Fibroblast of skin of left quadriceps (primary cell): Measurements from ENCODE around the gene SLC9A8.

Source experiments
- DNase-seq, 2 experiments: peaks; one replicate each; pipeline ENCODE4 v3.0.0-alpha.2; 2013; ENCODE audit warnings: low read depth in 2 of 2

The SLC9A8 gene

DNA sequence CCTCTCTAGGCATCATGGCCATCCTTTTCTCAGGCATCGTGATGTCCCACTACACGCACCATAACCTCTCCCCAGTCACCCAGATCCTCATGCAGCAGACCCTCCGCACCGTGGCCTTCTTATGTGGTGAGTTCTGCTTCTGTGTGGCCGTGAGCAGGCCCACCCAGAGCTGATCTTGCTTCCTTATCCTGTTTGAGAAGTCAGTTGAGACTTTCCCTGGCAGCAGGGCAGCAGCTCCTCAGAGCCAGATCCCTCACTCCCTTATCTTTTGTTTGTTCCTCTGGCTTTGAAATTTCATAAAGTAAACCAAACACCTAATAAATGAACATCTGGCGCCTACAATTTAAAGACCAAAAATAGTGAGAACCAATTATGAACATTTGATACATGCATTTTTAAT is 62.1 kb downstream of the SLC9A8 start:
- DNase-seq: no peak

- DNase-seq: no peak
These were observed 64.8 kb downstream of the SLC9A8 start for GRCh38 chr20:49877386-49877921.

DNA sequence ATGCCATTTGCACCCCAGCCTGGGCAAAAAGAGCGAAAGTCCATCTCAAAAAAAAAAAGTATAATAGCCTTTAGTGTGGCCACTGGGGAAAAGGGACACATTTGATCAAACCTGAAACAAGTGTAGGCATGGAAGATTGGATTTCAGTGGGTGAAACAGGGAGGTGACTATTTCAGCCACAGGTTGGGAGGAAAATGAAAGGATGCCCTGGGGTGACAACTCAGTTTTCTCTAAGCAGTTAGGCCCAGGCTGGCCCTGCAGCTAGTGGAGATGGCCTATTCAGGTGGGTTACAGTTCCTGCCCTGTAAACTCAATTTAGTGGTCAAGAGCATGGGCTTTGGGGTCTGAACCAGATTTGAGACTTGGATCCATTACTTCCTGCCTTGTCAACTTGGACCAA is 66.3 kb downstream of the SLC9A8 start:
- no peak for DNase-seq

DNA sequence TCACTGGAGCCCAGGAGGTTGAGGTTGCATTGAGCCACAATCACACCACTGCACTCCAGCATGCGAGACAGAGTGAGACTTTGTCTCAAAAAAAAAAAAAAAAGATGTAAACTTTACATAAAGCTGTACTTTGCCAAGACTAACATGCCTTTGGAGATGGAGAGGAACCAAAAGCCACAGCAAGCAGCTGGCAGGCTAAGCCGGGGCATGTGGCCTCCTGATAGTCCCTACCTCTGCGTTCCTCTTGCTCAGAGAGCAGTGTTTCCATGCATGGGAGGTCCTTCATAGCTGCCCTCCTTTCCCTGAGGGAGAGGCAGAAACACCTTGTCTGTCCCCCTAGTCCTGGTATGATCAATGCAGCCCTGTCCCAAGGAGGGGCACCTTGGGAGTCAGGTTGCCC is 67.5 kb downstream of the SLC9A8 start:
- no peak for DNase-seq

- no peak for DNase-seq
These were observed 68.3 kb downstream of the SLC9A8 start for GRCh38 chr20:49880724-49881445.

- DNase-seq: no peak
These were observed 69.7 kb downstream of the SLC9A8 start for GRCh38 chr20:49882171-49882970.

DNA sequence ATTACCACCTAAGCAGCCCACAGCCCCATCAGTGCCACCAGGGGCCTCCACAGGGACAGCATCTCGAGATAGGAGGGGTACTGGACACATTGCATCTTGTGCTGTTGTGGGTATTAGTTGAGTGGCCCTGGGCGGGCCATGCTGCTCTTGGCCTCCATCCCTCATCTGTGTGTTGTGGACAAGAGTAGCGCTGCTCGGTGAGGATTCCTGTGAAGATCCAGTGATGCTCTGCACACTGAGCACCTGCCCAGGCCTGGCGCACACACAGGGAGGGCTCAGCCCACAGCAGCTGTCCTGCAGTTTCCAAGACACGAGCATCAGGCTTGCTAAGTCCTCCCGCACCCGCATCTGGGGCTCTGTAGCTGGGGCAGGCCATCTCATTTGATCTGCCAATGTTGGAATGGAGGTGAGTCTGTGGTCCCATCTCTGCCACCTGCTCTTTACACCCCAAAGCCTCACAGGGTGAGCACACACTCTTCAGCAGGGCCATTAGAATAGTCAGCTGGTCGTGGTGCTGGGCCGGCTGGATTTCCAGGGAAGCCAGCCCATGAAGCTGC is 70.7 kb downstream of the SLC9A8 start:
- DNase-seq: no peak

DNA sequence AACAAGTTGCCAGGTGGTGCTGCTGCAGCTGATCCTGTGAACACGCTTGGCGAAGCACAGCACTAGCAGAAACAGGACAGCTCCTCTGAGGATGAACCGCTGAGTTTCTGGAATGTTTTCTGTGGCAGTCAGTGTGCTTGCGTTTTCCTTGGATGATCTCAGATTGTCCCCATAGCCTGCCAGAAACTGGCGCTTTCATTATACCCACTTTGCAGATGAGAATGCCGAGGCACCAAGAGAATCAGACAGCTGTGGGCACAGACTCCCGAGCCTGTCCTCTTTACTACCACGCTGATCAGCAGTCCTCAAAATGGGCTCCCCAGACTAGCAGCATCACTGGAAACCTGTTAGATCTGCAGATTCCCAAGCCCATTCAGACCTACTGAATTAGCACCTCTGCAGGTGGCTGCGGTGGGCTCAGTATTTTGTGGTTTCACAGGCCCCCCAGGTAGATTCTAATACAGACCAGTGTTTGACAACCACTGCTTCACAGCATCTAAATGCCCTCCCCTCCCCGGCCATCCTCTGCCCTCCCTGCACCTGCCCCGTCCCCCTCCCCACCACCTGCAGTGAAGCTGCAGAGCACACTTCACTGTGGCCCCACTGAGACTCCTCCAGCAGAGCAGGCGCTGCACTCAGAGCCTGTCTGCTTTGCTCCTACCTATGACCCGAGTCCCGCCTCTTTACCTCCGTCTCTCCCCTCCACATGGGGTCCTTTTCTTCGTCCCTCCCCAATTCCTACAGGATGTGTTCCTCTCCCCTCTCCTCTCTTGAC is 73.1 kb downstream of the SLC9A8 start:
- no peak for DNase-seq

DNA sequence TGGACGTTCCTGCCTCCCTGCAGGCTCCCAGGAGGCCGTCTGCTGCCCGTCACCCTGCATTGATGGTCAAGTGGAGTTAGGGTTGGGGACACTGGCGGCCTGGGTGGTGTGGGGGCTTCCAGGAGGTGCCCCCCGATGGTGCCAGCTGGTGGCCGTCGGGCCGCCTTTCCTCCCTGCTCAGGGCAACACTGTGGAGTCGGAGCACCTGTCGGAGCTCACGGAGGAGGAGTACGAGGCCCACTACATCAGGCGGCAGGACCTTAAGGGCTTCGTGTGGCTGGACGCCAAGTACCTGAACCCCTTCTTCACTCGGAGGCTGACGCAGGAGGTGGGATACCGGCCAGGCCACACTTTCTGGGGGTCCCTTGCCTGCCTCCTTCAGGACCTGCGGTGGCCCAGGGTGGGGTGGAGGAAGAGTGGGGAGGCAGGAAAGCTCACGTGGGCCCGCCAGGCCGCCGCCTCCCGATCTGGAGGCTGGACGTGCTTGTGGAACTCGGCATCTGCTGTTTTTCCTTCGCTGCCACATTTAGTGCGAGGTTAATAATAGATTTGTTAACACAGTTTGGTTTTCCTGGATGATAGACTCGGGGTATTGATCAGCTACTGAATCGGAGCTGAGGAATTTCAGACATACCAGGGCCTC is 74.1 kb downstream of the SLC9A8 start:
- no peak for DNase-seq

GRCh38 chr20:49887251-49888211 is 74.9 kb downstream of the SLC9A8 start:
- DNase-seq: no peak

DNA sequence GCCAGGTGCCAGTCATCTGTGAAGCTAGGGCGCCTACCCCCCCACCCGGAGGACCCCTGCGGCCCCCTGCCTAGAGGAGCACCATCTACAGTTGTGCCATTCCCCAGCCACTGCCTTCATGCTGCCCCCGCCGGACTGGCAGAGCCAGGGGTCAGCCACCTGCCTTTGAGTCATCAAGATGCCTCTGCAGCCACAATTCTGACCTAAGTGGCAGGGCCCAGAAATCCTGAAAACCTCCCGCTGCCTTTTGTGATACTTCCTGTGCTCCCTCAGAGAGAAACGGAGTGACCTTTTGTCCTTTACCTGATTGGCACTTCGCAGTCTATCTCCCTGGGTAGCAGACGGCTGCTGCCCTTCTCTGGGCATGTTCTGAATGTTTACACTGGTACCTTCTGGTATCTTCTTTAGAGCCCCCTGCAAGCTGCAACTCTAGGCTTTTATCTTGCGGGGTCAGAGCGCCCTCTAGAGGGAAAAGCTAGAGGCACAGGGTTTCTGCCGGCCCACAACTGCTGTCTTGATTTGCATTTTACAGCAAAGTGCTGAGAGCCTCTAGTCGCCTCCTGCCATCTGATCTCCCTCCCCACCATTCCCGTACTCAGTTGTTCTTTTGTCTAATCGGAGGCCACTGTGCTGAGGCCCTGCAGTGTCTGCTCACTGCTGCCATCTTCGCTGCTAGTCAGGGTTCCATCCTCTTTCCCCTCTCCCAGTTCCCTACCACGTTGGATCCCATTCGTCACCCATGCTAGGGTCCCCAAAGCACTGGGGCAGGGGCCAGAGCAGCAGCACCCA is 75.8 kb downstream of the SLC9A8 start:
- DNase-seq: no peak

GRCh38 chr20:49889001-49889934 is 76.6 kb downstream of the SLC9A8 start:
- DNase-seq: no peak

- DNase-seq: no peak
These were observed 77.3 kb downstream of the SLC9A8 start for GRCh38 chr20:49889935-49890333.

GRCh38 chr20:49890471-49891361 is 78.1 kb downstream of the SLC9A8 start:
- no peak for DNase-seq

GRCh38 chr20:49891476-49892110 is 79.0 kb downstream of the SLC9A8 start:
- DNase-seq: peak in 1 of 2 experiments; percentile 5

DNA sequence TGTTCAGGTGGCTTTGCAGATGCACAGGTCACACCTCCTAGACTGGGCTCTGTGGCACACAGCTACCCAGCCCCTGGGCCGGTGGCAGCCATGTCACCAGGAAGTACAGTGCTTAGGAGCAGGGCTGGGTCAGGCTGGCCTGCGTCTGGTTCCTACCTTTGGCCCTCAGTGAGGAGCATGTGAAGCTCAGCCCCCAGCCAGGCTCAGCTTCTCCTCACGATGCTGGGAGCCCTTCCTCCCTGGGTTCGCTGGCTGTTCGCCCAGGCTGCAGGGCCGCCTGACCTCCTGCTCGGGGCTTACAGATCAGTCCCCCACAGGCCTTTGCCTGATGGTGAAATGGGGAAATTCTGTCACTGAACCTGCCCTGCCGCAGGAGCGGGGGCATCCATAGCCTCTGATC is 79.6 kb downstream of the SLC9A8 start:
- no peak for DNase-seq

DNA sequence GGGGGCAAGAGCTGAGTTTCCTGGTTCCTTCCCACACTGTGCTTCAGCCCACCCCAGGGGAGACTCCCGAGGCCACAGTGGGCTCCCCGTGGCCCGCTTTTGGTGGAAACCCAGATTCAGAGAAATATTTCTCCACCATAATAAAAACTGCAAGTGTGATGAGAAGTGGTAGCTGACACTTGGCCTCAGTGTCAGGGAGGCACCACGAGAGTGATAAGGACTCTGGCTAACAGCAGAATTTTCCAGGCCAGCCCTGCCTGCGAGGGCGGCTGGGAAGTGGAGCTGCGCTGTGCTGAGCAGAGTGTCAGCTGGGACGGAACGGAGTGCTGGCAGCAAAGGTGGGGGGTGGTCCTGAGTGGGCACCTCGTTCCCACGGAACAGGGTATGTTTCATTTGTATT is 80.2 kb downstream of the SLC9A8 start:
- no peak for DNase-seq
